ENCODE measurements around the gene ARPC2. TPM values are rescaled to one million over a fixed set of nuclear protein-coding genes. Genes with fewer than 3 reads are reported as not detected.

Gene ARPC2
- total and polyA plus RNA-seq, 2 of the 13 experiments (the other 11 are each of a cell fraction or from before 2014, with no cell fraction given): 168 to 303 TPM

- intact Hi-C loops (cut with micrococcal nuclease; ENCODE audit: unreplicated experiment): loop anchor here (5.0 to 10.0 kb wide), 2 partner anchors 178 to 275 kb away; partner anchors contain the start of genes CNOT9 and USP37
- Histone ChIP-seq H3K4me2 (ENCODE audit: low read depth, low read length) (peak overlapping the region; percentile 93), H3K27ac (ENCODE audit: extremely low read length, insufficient read depth, low read length) (peak overlapping the region; percentile 88), H3K4me3 (replicated peaks in 1 of 3; ENCODE audit: insufficient read depth in 1 of 3, low read depth in 2 of 3, low read length in 3 of 3) (peak overlapping the region; percentile 83 to 99 (median 95)), H3K9me3 (ENCODE audit: low read length) (no peaks in the 10 kb centered on the region), H3K36me3 (replicated peaks in 1 of 2; ENCODE audit: control insufficient read depth in 1 of 2, insufficient read depth in 2 of 2, low read length in 2 of 2) (peaks cover 1 to 4% of the 10 kb centered on the region in 2 experiments; a peak in 3 of 5 replicates), H3K4me1 (ENCODE audit: insufficient read depth, low read length) (peaks cover 88% of the 10 kb centered on the region), H4K20me1 (ENCODE audit: insufficient read depth, low read length) (peaks cover 38% of the 10 kb centered on the region), H3K9ac (ENCODE audit: insufficient read depth, low read depth, low read length) (peak overlapping the region; percentile 95), H3K79me2 (ENCODE audit: insufficient read depth, low read length) (peaks cover 70% of the 10 kb centered on the region), H3K27me3 (ENCODE audit: control insufficient read depth in 1 of 2, insufficient read depth in 2 of 2, low read length in 2 of 2) (no peaks in the 10 kb centered on the region; a peak in 1 of 5 replicates), H2AFZ (ENCODE audit: low read length) (no peak overlapping the region)
- in situ Hi-C loops (cut with HindIII; ENCODE audit: extremely low pct_ligation_motif_present, low pct_unique_long_range_greater_than_20kb): loop anchor here (5.0 kb wide), 1 partner anchor 108 kb away; the partner anchor contains the start of gene CTDSP1
- BruUV-seq (replicated peaks): no TSS peak
- peak; percentile 11 for ATAC-seq
- 6% methylated on average over 6 of the region's 6 CpGs for WGBS (ENCODE audit: low lambda C conversion rate)
- CTCF ChIA-PET (ENCODE audit: low intra/inter-chr PET ratio, low total read pairs): interaction anchor here (2.2 kb wide), 1 partner anchor 17 kb away, joined by 5 read pairs; no protein-coding TSS in a partner anchor
- FAIRE-seq: no peak
- peak; percentile 63 for DNase-seq (ENCODE audit: low spot score)
- POLR2A ChIA-PET: interaction anchor here (0.6 to 5.3 kb wide), 10 partner anchors 13 to 144 kb away, joined by 3 to 110 read pairs (median 5); partner anchors contain the start of genes AAMP, CATIP, CTDSP1 and PNKD
- TF ChIP-seq NFATC3 (CRISPR knock-in tag; IDR thresholded peaks at IDR 0.05): peak; percentile 47; the same call in 1 of the 2 replicates
- peak; percentile 51; the same call in 1 of the 2 replicates for TF ChIP-seq DRAP1 (CRISPR knock-in tag; IDR thresholded peaks at IDR 0.05)
- TF ChIP-seq ASH2L (IDR thresholded peaks at IDR 0.05; ENCODE audit: insufficient read length, low read depth, low read length): peak; percentile 65
- no peak for TF ChIP-seq THAP8 (CRISPR knock-in tag; IDR thresholded peaks at IDR 0.05; ENCODE audit: borderline replicate concordance)
- TF ChIP-seq BCLAF1 (IDR thresholded peaks at IDR 0.05): no peak
- no peak for TF ChIP-seq GABPA (IDR thresholded peaks at IDR 0.05; ENCODE audit: low read depth, low read length)
- 0 out of 2 replicates have a peak, but pooled peaks have one; percentile 10 for TF ChIP-seq GABPA (CRISPR knock-in tag; IDR thresholded peaks at IDR 0.05; ENCODE audit: low read depth)
- peak; percentile 48; the same call in 1 of the 2 replicates for TF ChIP-seq HOXD1 (CRISPR knock-in tag; IDR thresholded peaks at IDR 0.05)
- TF ChIP-seq ZNF557 (CRISPR knock-in tag; IDR thresholded peaks at IDR 0.05): 0 out of 2 replicates have a peak, but pooled peaks have one; percentile 58
- no peak for TF ChIP-seq ZNF746 (CRISPR knock-in tag; IDR thresholded peaks at IDR 0.05)
- no peak for TF ChIP-seq SNAI1 (CRISPR knock-in tag; IDR thresholded peaks at IDR 0.05; ENCODE audit: borderline replicate concordance)
- TF ChIP-seq NCOR1 (IDR thresholded peaks at IDR 0.05; ENCODE audit: borderline replicate concordance, low read length): peak; percentile 95
- TF ChIP-seq TBX2 (CRISPR knock-in tag; IDR thresholded peaks at IDR 0.05; ENCODE audit: borderline replicate concordance): peak; percentile 53; the same call in 1 of the 2 replicates
- TF ChIP-seq MIXL1 (CRISPR knock-in tag; IDR thresholded peaks at IDR 0.05): no peak
- TF ChIP-seq CBX2 (IDR thresholded peaks at IDR 0.05; ENCODE audit: low read depth, low read length): no peak
- peak; percentile 29; the same call in 1 of the 2 replicates for TF ChIP-seq CBX2 (CRISPR knock-in tag; IDR thresholded peaks at IDR 0.05; ENCODE audit: low read depth)
- peak; percentile 38; the same call in 1 of the 2 replicates for TF ChIP-seq ZNF430 (CRISPR knock-in tag; IDR thresholded peaks at IDR 0.05)
- TF ChIP-seq SP4 (CRISPR knock-in tag; IDR thresholded peaks at IDR 0.05): no peak
- 0 out of 2 replicates have a peak, but pooled peaks have one; percentile 52 for TF ChIP-seq ZFP82 (CRISPR knock-in tag; IDR thresholded peaks at IDR 0.05; ENCODE audit: borderline replicate concordance)
- peak; percentile 94 for TF ChIP-seq RARA (CRISPR knock-in tag; IDR thresholded peaks at IDR 0.05)
Observed at GRCh38 chr2:218289639-218290315, 72.8 kb downstream of the ARPC2 start.
